GM23248 (cell line): ENCODE measurements around the gene ACSL4.

ENCODE experiments used
- EZH2 ChIP-seq: fragments of 200-600 bp; sonication (generic); IDR thresholded peaks from 2 replicates; pipeline ENCODE4 v1.6.1; 2018; ENCODE audit warnings: antibody characterized with exemption, mild to moderate bottlenecking; ENCODE audit not compliant: insufficient read depth, poor library complexity, severe bottlenecking
- EZH2phosphoT487 ChIP-seq: fragments of 200-600 bp; sonication (generic); IDR thresholded peaks from 2 replicates; pipeline ENCODE4 v1.6.1; 2018; ENCODE audit warnings: antibody characterized with exemption, moderate library complexity, mild to moderate bottlenecking, low read depth; ENCODE audit not compliant: insufficient read depth

DNA sequence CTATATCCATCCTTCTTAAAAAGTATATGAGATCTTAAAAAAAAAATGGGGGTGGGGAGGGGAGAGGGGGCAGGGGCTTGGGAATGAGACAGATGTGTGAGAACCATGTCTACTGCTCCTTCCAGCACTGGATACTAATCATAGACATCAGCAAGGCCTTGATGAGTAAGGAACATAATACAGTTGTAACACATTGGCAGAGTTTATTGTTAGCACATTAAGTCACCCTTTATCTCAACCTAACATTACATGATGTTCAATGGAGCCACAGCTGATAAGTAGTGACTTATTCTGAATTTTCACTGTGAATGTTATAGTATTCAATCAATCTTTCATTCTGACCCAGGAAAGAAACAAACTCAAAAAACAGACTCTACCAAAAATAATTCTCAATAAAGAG lies 60.8 kb downstream of the ACSL4 start:
- TF ChIP-seq EZH2phosphoT487 (no peak), EZH2 (no peak)
